IMR-90 (cell line): ENCODE measurements around the gene CHRNA3. TPM values are rescaled to one million over a fixed set of nuclear protein-coding genes. Genes with fewer than 3 reads are reported as not detected.

ENCODE experiments used
- ATAC-seq: fragments of 200-7000 bp; cut with Tn5 transposase; 2 replicates; pipeline ENCODE4 v1.9.1; 2020; ENCODE audit warnings: low read depth, mild to moderate bottlenecking, moderate library complexity
- BruUV-seq: library from RNA; stranded (reverse); fragments of 400-500 nt; replicated peaks from 2 replicates; lab custom pipeline; 2021; lab: Mats Ljungman, UMichigan
- CTCF ChIA-PET: fragments of 300-600 bp; formaldehyde crosslinking; extraction: SDS; loops from one replicate; lab custom pipeline; 2021; ENCODE audit warnings: antibody characterized with exemption; lab: Yijun Ruan, JAX
- POLR2A ChIA-PET: fragments of 300-600 bp; sonication (Branson Sonifier 250); formaldehyde crosslinking; loops from one replicate; lab custom pipeline; 2022; ENCODE audit warnings: antibody characterized with exemption; ENCODE audit not compliant: unreplicated experiment; lab: Charles Lee
- DNase-seq: peaks from one replicate; pipeline ENCODE4 v3.0.0; 2013
- H2AFZ ChIP-seq: replicated peaks from 2 replicates; pipeline ENCODE3; 2013; ENCODE audit warnings: low read length, mild to moderate bottlenecking; ENCODE audit not compliant: poor library complexity
- H2AK5ac ChIP-seq: 2 replicates; pipeline ENCODE4 v1.6.1; 2013; ENCODE audit warnings: low read depth, low read length, inconsistent platforms
- H2AK9ac ChIP-seq: replicated peaks from 2 replicates; pipeline ENCODE3; 2013; ENCODE audit warnings: mild to moderate bottlenecking, low read depth, low read length, moderate library complexity; ENCODE audit not compliant: poor library complexity
- H2BK120ac ChIP-seq: 2 replicates; pipeline ENCODE4 v1.6.1; 2013; ENCODE audit warnings: low read depth, low read length, inconsistent platforms
- H2BK15ac ChIP-seq: 3 replicates; pipeline ENCODE4 v1.6.1; 2013; ENCODE audit warnings: low read depth, low read length, inconsistent platforms
- H2BK20ac ChIP-seq: 2 replicates; pipeline ENCODE4 v1.6.1; 2013; ENCODE audit warnings: low read depth, mild to moderate bottlenecking, inconsistent platforms, low read length, moderate library complexity
- H2BK5ac ChIP-seq: 2 replicates; pipeline ENCODE4 v1.6.1; 2013; ENCODE audit warnings: mild to moderate bottlenecking, low read depth, low read length, inconsistent platforms; ENCODE audit not compliant: poor library complexity, severe bottlenecking
- H3K14ac ChIP-seq: replicated peaks from 2 replicates; pipeline ENCODE4 v1.6.1; 2013; ENCODE audit warnings: low read depth, low read length, inconsistent platforms
- H3K18ac ChIP-seq: 2 replicates; pipeline ENCODE4 v1.6.1; 2013; ENCODE audit warnings: low read depth, low read length, control low read depth
- H3K23ac ChIP-seq: 2 replicates; pipeline ENCODE4 v1.6.1; 2013; ENCODE audit warnings: low read depth, low read length, inconsistent platforms
- H3K27ac ChIP-seq: 2 replicates; pipeline ENCODE4 v1.5.1; 2013; ENCODE audit warnings: mild to moderate bottlenecking, control low read depth, low read length; ENCODE audit not compliant: insufficient read depth
- H3K27me3 ChIP-seq: 2 replicates; pipeline ENCODE4 v1.6.1; 2013; ENCODE audit warnings: low read length; ENCODE audit not compliant: control insufficient read depth, insufficient read depth
- H3K36me3 ChIP-seq: 2 replicates; pipeline ENCODE4 v1.6.1; 2013; ENCODE audit warnings: low read length, mixed read lengths; ENCODE audit not compliant: control insufficient read depth, insufficient read depth
- H3K4ac ChIP-seq: 2 replicates; pipeline ENCODE4 v1.6.1; 2013; ENCODE audit warnings: low read depth, low read length, inconsistent platforms
- H3K4me1 ChIP-seq: 2 replicates; pipeline ENCODE4 v1.6.1; 2013; ENCODE audit warnings: low read length, mixed read lengths; ENCODE audit not compliant: control insufficient read depth, insufficient read depth
- H3K4me2 ChIP-seq: 2 replicates; pipeline ENCODE4 v1.6.1; 2013; ENCODE audit warnings: low read depth, mild to moderate bottlenecking, control low read depth, low read length, moderate library complexity
- H3K4me3 ChIP-seq: 2 replicates; pipeline ENCODE4 v1.5.1; 2013; ENCODE audit warnings: low read depth, mild to moderate bottlenecking, control low read depth, low read length, moderate library complexity; ENCODE audit not compliant: insufficient read depth
- H3K56ac ChIP-seq: 2 replicates; pipeline ENCODE4 v1.6.1; 2013; ENCODE audit warnings: low read length, inconsistent platforms; ENCODE audit not compliant: insufficient read depth; ENCODE audit errors: extremely low read depth
- H3K79me1 ChIP-seq, 2 experiments: 2 replicates each; pipeline ENCODE4 v1.6.1; 2013; ENCODE audit warnings: low read length in 2 of 2, inconsistent platforms in 1 of 2, low read depth in 1 of 2
- H3K9ac ChIP-seq: 2 replicates; pipeline ENCODE4 v1.6.1; 2013; ENCODE audit warnings: low read depth, low read length, control low read depth
- H3K9me1 ChIP-seq: 2 replicates; pipeline ENCODE4 v1.6.1; 2013; ENCODE audit warnings: low read length, inconsistent platforms; ENCODE audit not compliant: insufficient read depth
- H3K9me3 ChIP-seq: 2 replicates; pipeline ENCODE4 v1.6.1; 2013; ENCODE audit warnings: low read length; ENCODE audit not compliant: control insufficient read depth, insufficient read depth
- H4K20me1 ChIP-seq: 2 replicates; pipeline ENCODE4 v1.6.1; 2013; ENCODE audit warnings: low read length, inconsistent platforms; ENCODE audit not compliant: insufficient read depth
- H4K5ac ChIP-seq: 2 replicates; pipeline ENCODE4 v1.6.1; 2013; ENCODE audit warnings: mild to moderate bottlenecking, low read depth, low read length, control low read depth
- H4K8ac ChIP-seq, 2 experiments: 2 replicates each; pipeline ENCODE4 v1.6.1; 2013; ENCODE audit warnings: low read depth in 2 of 2, low read length in 2 of 2, control low read depth in 1 of 2, inconsistent platforms in 1 of 2
- H4K91ac ChIP-seq: 2 replicates; pipeline ENCODE4 v1.6.1; 2013; ENCODE audit warnings: low read depth, low read length, inconsistent platforms; ENCODE audit not compliant: insufficient read depth
- FOS ChIP-seq: fragments of 150-350 bp; IDR thresholded peaks from 2 replicates; pipeline ENCODE4 v1.6.1; 2016; ENCODE audit warnings: low read depth, low read length
- MAFK ChIP-seq: IDR thresholded peaks from 2 replicates; pipeline ENCODE4 v1.6.1; 2012; ENCODE audit warnings: low read depth, low read length, improper control_type of control experiment
- RFX5 ChIP-seq: IDR thresholded peaks from 2 replicates; pipeline ENCODE4 v1.8.0; 2012; ENCODE audit warnings: low read depth, mild to moderate bottlenecking, low read length, moderate library complexity
- WGBS, 2 experiments: methylation state at CpG; one replicate each; pipeline versions ENCODE4 v1.1.5 to v1.1.7; 2013; ENCODE audit warnings: missing lambda C conversion rate in 2 of 2; ENCODE audit not compliant: insufficient read length in 1 of 2; ENCODE audit errors: extremely low coverage in 2 of 2; 5-methylcytosine and 5-hydroxymethylcytosine counted together
- dilution Hi-C: fragments of 300-500 bp; cut with HindIII; formaldehyde crosslinking; loops from one replicate; pipeline ENCODE4 v1.14.3; 2018; ENCODE audit warnings: low sequenced_read_pairs; ENCODE audit not compliant: unreplicated experiment
- in situ Hi-C: fragments of 300-500 bp; cut with MboI; formaldehyde crosslinking; loops from 3 replicates; pipeline ENCODE4 v1.14.3; 2019; ENCODE audit warnings: low sequenced_read_pairs, inconsistent platforms, mixed read lengths
- intact Hi-C: fragments of 100-400 bp; cut with micrococcal nuclease; formaldehyde crosslinking; loops from 2 replicates; pipeline ENCODE4 v1.10.0; 2022
- polyA plus RNA-seq, 3 experiments: library from polyadenylated mRNA; depleted of rRNA; stranded (reverse); fragments of >200 nt; gene quantifications; 2 replicates each; pipeline ENCODE4 v1.2.3, GENCODE V29; 2012; ENCODE audit warnings: low replicate concordance in 1 of 3
- total RNA-seq: library from RNA; depleted of rRNA; stranded (reverse); fragments of >200 nt; gene quantifications from 2 replicates; pipeline ENCODE4 v1.2.3, GENCODE V29; 2012

Gene CHRNA3
- total and polyA plus RNA-seq, 2 of the 4 experiments (the other 2 are of a cell fraction): not detected

- BruUV-seq: no TSS peak
- ChIA-PET POLR2A (no interaction called here), CTCF (interaction anchor here (0.6 kb wide), 1 partner anchor 637 kb away, joined by 6 read pairs; no protein-coding TSS in a partner anchor)
These were observed 39.8 kb upstream of the CHRNA3 start for GRCh38 chr15:78660584-78660983.

More at GRCh38 chr15:78660584-78660983, 39.8 kb upstream of the CHRNA3 start:
- Histone ChIP-seq H3K4me1 (no peaks in the 10 kb centered on the region), H3K14ac (no peak overlapping the region), H3K79me1 (no peaks in the 10 kb centered on the region), H3K4ac (no peak overlapping the region), H3K9me1 (no peaks in the 10 kb centered on the region), H3K27me3 (peaks cover 18% of the 10 kb centered on the region), H3K18ac (no peak overlapping the region), H2BK120ac (no peak overlapping the region), H3K27ac (no peak overlapping the region), H2AK5ac (no peak overlapping the region), H3K4me3 (no peak overlapping the region), H3K56ac (no peak overlapping the region), H2BK15ac (no peak overlapping the region), H4K91ac (no peak overlapping the region), H4K8ac (no peak overlapping the region), H2BK20ac (no peak overlapping the region), H2BK5ac (no peak overlapping the region), H2AK9ac (no peak overlapping the region), H2AFZ (no peak overlapping the region), H3K36me3 (no peaks in the 10 kb centered on the region), H3K4me2 (no peak overlapping the region), H3K23ac (no peak overlapping the region), H4K5ac (no peak overlapping the region), H3K9me3 (no peaks in the 10 kb centered on the region), H4K20me1 (no peaks in the 10 kb centered on the region), H3K9ac (no peak overlapping the region)
- no peak for DNase-seq
- dilution Hi-C loops (no loop called here), intact Hi-C loops (no loop called here), in situ Hi-C loops (no loop called here)
- TF ChIP-seq FOS (no peak), RFX5 (no peak), MAFK (no peak)
- no CpG with 5 or more reads among the region's 9 CpGs for WGBS, 2 experiments
- no peak for ATAC-seq
